ENCODE results near the gene POLR1F.
"Not testable (repeated sequence)": the region's sequence is repeated elsewhere in the genome, so short reads cannot be mapped to it uniquely, and the experiment has no call there.

The POLR1F gene

DNA sequence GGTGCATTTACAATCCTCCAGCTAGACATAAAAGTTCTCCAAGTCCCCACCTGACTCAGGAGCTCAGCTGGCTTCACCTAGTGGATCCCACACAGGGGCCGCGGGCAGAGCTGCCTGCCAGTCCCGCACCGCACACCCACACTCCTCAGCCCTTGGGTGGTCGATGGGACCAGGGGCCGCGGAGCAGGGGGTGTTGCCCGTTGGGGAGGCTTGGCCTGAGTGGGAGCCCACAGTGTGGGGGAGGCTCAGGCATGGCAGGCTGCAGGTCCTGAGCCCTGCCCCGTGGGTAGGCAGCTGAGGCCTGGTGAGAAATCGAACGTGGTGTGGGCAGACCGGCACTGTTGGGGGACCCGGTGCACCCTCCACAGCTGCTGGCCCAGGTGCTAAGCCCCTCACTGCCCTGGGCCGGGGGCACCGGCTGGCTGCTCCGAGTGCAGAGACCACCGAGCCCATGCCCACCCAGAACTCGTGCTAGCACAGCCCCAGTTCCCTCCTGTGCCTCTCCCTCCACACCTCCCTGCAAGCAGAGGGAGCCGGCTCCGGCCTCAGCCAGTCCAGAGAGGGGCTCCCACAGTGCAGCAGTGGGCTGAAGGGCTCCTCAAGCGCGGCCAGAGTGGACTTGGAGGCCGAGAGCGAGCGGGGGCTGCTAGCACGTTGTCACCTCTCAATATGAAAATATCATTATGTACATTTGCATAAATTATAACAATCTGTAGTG lies 16.6 kb downstream of the POLR1F start:
- Histone ChIP-seq H3K4me3 (ENCODE audit: low read depth in 1 of 2, low read length in 1 of 2) (no peak overlapping the region), H3K4me1 (ENCODE audit: control insufficient read depth in 1 of 2, insufficient read depth in 1 of 2, low read depth in 1 of 2, low read length in 1 of 2) (no peaks in the 10 kb centered on the region), H3K36me3 (no peaks in the 10 kb centered on the region), H3K27ac (no peak overlapping the region), H3K27me3 (no peaks in the 10 kb centered on the region), H3K9me3 (no peaks in the 10 kb centered on the region)
- TF ChIP-seq, protein P1, sequence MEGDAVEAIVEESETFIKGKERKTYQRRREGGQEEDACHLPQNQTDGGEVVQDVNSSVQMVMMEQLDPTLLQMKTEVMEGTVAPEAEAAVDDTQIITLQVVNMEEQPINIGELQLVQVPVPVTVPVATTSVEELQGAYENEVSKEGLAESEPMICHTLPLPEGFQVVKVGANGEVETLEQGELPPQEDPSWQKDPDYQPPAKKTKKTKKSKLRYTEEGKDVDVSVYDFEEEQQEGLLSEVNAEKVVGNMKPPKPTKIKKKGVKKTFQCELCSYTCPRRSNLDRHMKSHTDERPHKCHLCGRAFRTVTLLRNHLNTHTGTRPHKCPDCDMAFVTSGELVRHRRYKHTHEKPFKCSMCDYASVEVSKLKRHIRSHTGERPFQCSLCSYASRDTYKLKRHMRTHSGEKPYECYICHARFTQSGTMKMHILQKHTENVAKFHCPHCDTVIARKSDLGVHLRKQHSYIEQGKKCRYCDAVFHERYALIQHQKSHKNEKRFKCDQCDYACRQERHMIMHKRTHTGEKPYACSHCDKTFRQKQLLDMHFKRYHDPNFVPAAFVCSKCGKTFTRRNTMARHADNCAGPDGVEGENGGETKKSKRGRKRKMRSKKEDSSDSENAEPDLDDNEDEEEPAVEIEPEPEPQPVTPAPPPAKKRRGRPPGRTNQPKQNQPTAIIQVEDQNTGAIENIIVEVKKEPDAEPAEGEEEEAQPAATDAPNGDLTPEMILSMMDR (IDR thresholded peaks at IDR 0.05), result no peak

DNA sequence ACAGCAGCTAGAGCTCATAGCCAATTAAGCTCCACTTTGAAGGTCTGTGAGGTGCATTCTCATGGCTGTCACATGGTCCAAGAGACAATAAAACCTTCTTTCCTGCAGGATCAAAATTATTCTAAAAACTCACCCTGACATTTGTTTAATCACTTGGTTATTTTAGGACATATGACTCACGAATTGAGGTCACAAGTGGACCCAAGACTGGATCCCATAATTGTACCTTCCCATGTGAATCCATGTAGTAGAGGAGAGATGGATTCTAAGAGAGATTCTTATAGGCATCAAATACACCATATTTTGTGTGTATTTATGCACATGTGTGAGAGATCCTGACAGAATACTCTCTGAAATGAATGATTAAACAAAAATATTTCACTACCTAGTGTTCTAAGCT lies 18.1 kb downstream of the POLR1F start:
- no peaks in the 10 kb centered on the region for H3K27me3 ChIP-seq
- H3K9me3 ChIP-seq, result no peaks in the 10 kb centered on the region
- no peaks in the 10 kb centered on the region for H3K4me1 ChIP-seq (ENCODE audit: control insufficient read depth in 1 of 2, insufficient read depth in 1 of 2, low read depth in 1 of 2, low read length in 1 of 2)
- H3K36me3 ChIP-seq, result no peaks in the 10 kb centered on the region
- TF ChIP-seq, protein P1 (IDR thresholded peaks at IDR 0.05), result no peak
- no peak overlapping the region for H3K4me3 ChIP-seq (ENCODE audit: low read depth in 1 of 2, low read length in 1 of 2)
- no peak overlapping the region for H3K27ac ChIP-seq

DNA sequence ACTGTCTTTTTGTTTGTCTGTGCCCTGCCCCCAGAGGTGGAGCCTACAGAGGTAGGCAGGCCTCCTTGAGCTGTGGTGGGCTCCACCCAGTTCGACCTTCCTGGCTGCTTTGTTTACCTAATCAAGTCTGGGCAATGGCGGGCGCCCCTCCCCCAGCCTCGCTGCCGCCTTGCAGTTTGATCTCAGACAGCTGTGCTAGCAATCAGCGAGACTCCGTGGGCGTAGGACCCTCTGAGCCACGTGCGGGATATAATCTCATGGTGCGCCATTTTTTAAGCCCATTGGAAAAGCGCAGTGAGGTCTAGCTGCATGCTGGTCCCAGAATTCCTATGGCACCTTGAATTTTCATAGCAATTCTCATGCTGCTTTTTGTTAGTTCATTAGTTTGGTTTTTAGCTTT lies 19.7 kb downstream of the POLR1F start:
- not testable (repeated sequence) for H3K36me3 ChIP-seq; H3K27me3 ChIP-seq; H3K9me3 ChIP-seq; H3K4me3 ChIP-seq (ENCODE audit: low read depth in 1 of 2, low read length in 1 of 2); H3K27ac ChIP-seq; H3K4me1 ChIP-seq (ENCODE audit: control insufficient read depth in 1 of 2, insufficient read depth in 1 of 2, low read depth in 1 of 2, low read length in 1 of 2)

DNA sequence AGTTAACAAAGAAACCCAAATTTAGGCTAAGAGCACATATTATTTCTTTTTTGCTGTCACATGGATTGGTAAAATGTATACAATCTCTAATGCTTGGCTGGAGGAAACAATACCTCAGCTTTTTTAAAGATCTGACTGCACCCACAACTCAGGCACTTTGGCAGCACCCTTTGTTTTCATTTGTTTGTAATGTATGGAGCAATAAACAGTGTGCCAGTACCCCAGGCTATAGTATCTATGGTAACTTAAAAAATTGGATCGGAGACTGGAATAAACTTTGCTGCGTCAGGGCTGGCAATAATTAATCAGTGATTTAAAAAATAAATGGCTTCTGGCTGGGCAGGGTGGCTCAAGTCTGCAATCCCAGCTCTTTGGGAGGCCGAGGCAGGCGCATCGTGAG lies 27.2 kb downstream of the POLR1F start:
- TF ChIP-seq, protein P1 (IDR thresholded peaks at IDR 0.05), result no peak
- Histone ChIP-seq H3K9me3 (no peaks in the 10 kb centered on the region), H3K4me1 (ENCODE audit: control insufficient read depth in 1 of 2, insufficient read depth in 1 of 2, low read depth in 1 of 2, low read length in 1 of 2) (no peaks in the 10 kb centered on the region), H3K27me3 (no peaks in the 10 kb centered on the region), H3K27ac (no peak overlapping the region), H3K4me3 (ENCODE audit: low read depth in 1 of 2, low read length in 1 of 2) (no peak overlapping the region), H3K36me3 (no peaks in the 10 kb centered on the region)

DNA sequence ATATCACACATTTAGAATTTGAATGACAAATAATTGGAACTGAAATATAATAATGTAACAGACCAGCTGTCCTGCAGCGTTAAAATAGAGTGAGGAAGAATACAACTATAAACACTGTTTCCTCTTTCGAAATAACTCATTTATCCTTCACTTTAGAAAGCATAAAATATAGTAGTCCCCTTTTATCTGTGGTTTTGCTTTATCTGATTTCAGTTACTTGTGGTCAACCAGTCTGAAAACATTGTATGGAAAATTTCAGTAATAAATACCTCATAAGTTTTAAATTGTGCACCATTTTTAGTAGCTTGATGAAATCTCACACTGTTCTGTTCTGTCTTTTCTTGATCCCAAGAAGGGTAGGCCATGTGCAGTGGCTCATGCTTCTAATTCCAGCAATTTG lies 31.7 kb downstream of the POLR1F start:
- Histone ChIP-seq H3K4me1 (ENCODE audit: control insufficient read depth in 1 of 2, insufficient read depth in 1 of 2, low read depth in 1 of 2, low read length in 1 of 2) (no peaks in the 10 kb centered on the region), H3K27me3 (no peaks in the 10 kb centered on the region), H3K4me3 (ENCODE audit: low read depth in 1 of 2, low read length in 1 of 2) (no peak overlapping the region), H3K36me3 (no peaks in the 10 kb centered on the region), H3K9me3 (no peaks in the 10 kb centered on the region), H3K27ac (no peak overlapping the region)
- TF ChIP-seq, protein P1 (IDR thresholded peaks at IDR 0.05), result no peak

DNA sequence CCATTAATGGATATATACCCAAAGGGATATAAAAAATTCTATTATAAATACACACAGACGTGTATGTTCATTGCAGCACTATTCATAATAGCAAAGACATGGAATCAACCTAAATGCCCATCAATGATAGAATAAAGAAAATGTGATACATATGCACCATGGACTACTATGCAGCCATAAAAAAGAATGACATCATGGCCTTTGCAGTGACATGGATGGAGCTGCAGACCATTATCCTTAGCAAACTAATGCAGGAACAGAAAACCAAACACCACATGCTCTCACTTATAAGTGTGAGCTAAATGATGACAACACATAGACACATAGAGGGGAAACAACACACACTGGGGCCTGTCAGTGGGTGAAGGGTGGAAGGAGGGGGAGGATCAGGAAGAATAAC lies 33.0 kb downstream of the POLR1F start:
- Histone ChIP-seq H3K36me3 (no peaks in the 10 kb centered on the region), H3K27me3 (no peaks in the 10 kb centered on the region), H3K4me1 (ENCODE audit: control insufficient read depth in 1 of 2, insufficient read depth in 1 of 2, low read depth in 1 of 2, low read length in 1 of 2) (no peaks in the 10 kb centered on the region), H3K9me3 (no peaks in the 10 kb centered on the region), H3K4me3 (ENCODE audit: low read depth in 1 of 2, low read length in 1 of 2) (no peak overlapping the region), H3K27ac (no peak overlapping the region)
- TF ChIP-seq, protein P1 (IDR thresholded peaks at IDR 0.05), result no peak
